ENCODE results near the gene PRDM15. TPM values are rescaled to one million over a fixed set of nuclear protein-coding genes. Genes with fewer than 3 reads are reported as not detected.

Gene PRDM15
- total RNA-seq, 1 experiment from 2014 or later = 9.9 TPM

DNA sequence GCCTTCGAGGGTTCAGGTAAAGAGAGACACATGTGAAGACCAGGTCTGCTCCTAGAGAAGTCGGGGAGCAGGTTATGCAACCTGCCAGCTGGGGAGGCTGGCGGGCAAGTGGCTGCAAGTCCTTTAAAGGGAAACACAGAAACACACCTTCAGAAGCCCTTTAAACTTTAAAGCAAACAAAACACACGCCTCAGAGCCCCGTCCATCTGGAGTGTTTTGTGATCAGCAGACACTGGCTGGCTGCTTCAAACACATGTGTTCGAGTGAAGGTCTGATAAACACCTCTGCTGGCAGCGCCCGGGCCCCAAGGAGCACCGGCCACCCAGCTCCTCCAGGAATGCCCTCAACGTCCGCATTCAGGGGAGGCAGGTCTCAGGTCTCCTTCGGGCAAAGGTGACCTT is 127.5 kb downstream of the PRDM15 start:
- Histone ChIP-seq H2BK20ac (ENCODE audit: low read depth, low read length, poor library complexity, severe bottlenecking) (no peak overlapping the region), H2AFZ (ENCODE audit: low read length) (no peak overlapping the region), H3K56ac (ENCODE audit: insufficient read length, low read depth, low read length) (no peak overlapping the region), H3K9ac (ENCODE audit: extremely low read depth, insufficient read length, low read length) (no peak overlapping the region), H3K4me1 (ENCODE audit: insufficient read depth, low read length) (peaks cover 13% of the 10 kb centered on the region; the same call in 1 of the 2 replicates), H3T11ph (ENCODE audit: low read length) (no peak overlapping the region), H2BK120ac (ENCODE audit: low read depth, low read length, poor library complexity, severe bottlenecking) (no peak overlapping the region), H3K18ac (ENCODE audit: insufficient read length, low read depth, low read length) (no peak overlapping the region), H2BK12ac (ENCODE audit: insufficient read length, low read depth, low read length) (no peak overlapping the region), H3K79me2 (ENCODE audit: insufficient read depth, low read length) (no peaks in the 10 kb centered on the region), H2AK5ac (ENCODE audit: insufficient read length, low read length) (no peak overlapping the region), H3K4me2 (ENCODE audit: insufficient read depth, insufficient read length, low read length) (no peak overlapping the region), H3K23me2 (ENCODE audit: insufficient read length, low read depth, low read length, poor library complexity, severe bottlenecking) (no peaks in the 10 kb centered on the region), H3K14ac (ENCODE audit: insufficient read depth, low read length) (no peak overlapping the region; the same call in 1 of the 2 replicates), H4K5ac (ENCODE audit: insufficient read length, low read depth, low read length) (no peak overlapping the region), H3K79me1 (ENCODE audit: insufficient read depth, low read depth, low read length, poor library complexity, severe bottlenecking) (no peaks in the 10 kb centered on the region), H4K91ac (ENCODE audit: insufficient read length, low read depth, low read length) (no peak overlapping the region), H3K27me3 (ENCODE audit: insufficient read depth, low read length) (no peaks in the 10 kb centered on the region; the same call in 1 of the 2 replicates), H2BK15ac (ENCODE audit: low read depth, low read length) (no peak overlapping the region), H3K4ac (ENCODE audit: low read depth, low read length) (no peak overlapping the region), H3K27ac (ENCODE audit: insufficient read length, low read depth, low read length) (no peak overlapping the region), H4K8ac (replicated peaks; ENCODE audit: insufficient read length, low read depth, low read length) (no peak overlapping the region), H3K9me3 (ENCODE audit: control insufficient read depth, low read depth, low read length) (no peaks in the 10 kb centered on the region), H3K23ac (ENCODE audit: insufficient read length, low read depth, low read length) (no peak overlapping the region), H2BK5ac (ENCODE audit: insufficient read length, low read length) (no peak overlapping the region), H4K20me1 (ENCODE audit: control insufficient read depth, insufficient read depth, insufficient read length) (no peaks in the 10 kb centered on the region)
- Mint-ChIP-seq H3K4me3 (no peak overlapping the region), H3K27me3 (ENCODE audit: low read depth) (no peaks in the 10 kb centered on the region; the same call in 1 of the 2 replicates), H3K27ac (peak overlapping the region in 1 of 3 experiments; percentile 57; a peak in 1 of 7 replicates), H3K36me3 (ENCODE audit: insufficient read depth in 1 of 3, low read depth in 3 of 3) (peaks cover 0 to 5% (median 4%) of the 10 kb centered on the region in 3 experiments; a peak in 6 of 7 replicates), H3K4me1 (peaks cover 40 to 53% of the 10 kb centered on the region in 2 experiments), H3K9me3 (no peaks in the 10 kb centered on the region; a peak in 2 of 5 replicates)
- WGBS (ENCODE audit: extremely low coverage, insufficient read length, low lambda C conversion rate) = no CpG with 5 or more reads among the region's 12 CpGs
- TF ChIP-seq, protein P1, sequence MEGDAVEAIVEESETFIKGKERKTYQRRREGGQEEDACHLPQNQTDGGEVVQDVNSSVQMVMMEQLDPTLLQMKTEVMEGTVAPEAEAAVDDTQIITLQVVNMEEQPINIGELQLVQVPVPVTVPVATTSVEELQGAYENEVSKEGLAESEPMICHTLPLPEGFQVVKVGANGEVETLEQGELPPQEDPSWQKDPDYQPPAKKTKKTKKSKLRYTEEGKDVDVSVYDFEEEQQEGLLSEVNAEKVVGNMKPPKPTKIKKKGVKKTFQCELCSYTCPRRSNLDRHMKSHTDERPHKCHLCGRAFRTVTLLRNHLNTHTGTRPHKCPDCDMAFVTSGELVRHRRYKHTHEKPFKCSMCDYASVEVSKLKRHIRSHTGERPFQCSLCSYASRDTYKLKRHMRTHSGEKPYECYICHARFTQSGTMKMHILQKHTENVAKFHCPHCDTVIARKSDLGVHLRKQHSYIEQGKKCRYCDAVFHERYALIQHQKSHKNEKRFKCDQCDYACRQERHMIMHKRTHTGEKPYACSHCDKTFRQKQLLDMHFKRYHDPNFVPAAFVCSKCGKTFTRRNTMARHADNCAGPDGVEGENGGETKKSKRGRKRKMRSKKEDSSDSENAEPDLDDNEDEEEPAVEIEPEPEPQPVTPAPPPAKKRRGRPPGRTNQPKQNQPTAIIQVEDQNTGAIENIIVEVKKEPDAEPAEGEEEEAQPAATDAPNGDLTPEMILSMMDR (conservative IDR thresholded peaks at IDR 0.05) = no peak
- DNase-seq = no peak

All from H9 (cell line).